Kidney capillary endothelial cell (primary cell): ENCODE results near the gene EIF5.

Experiments used
- DNase-seq: peaks from one replicate; pipeline ENCODE4 v3.0.0-alpha.2; 2018; ENCODE audit warnings: low spot score

Gene EIF5

DNA sequence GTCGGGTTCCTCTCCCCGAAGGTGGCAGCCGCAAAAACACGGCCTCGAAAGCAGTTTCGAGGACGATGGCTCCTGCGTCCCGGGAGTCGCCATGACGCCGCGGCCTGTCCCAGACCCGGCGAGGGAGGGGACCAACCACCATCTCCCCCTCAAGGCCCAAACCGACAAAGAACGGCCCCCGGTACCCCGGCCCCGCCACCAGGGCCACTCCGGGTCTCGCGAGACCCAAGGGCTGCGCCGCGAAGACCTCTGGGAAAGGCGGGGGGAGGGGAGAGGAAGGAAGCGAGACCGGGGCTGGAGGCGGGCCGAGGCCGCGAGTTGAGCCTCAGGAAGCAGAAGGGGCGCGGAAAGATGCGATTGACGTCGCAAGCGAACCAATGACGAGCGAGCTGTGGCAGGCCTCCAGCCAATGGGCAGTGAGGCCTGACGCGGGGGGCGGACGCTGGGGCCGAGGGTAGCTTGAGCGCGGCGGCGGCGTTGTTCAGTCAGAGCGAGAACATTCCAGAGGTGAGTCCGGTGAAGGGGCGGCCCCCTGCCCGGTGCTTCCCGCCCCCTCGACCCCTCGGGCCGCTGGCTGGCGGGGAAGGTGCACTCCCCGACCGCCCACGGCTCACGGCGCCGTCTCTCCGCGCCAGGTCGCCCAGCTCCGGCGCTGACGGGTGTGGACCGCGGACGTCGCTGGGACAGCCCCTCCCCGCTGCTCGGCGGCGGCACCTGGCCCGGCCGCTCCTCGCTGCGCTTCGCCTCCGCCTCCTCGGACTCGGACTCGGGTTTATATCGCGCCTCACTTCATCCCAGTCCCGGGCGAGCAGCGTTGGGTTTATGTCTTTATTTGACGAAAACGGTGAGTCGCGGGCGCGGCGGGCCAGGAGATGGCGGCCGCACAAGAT lies at the start of gene EIF5:
Gene EIF5, plus strand, starts transcription at position 484 of the 890 bp plus-strand sequence. CDS start 1,624 bp downstream, outside the sequence.
- DNase-seq = peak; percentile 97

DNA sequence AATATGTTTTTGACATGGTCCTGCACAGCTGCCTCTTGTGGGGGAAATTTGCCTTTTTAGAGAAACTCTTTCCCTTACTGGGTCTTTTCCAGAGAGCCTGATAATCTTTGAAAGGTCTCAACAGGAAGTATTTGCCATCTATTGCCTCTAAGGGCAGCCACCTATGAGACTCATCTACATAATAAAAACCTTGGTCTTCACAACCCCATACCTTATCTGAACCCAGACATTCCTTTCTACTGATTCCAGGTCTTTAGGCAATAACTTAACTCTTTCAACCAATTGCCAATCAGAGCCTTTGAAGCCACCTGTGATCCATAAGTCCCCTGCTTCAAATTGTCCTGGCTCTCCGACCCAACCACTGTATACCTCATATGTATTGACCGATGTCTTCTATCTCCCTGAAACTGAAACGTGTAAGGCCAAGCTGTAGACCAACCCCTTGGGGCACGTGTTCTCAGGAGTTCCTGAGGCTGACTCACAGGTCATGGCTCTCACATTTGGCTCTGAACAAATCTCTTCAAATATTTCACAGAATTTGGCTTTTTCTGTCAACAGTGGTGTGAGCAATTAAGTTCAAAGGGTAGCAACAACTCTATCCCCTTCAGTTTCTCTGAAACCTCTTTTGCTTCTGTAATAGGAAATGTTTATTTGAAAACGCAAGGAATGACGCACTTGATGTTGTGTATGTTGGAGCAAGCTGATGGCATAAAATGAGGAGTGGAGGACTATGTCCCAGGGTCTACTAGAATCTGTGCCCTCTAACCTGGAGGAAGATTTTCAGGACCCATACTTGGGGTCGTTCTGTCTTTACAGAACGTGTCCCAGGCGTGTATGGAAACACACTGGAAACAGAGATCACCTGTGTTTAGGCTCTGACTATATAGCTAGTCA lies 49.2 kb upstream of the EIF5 start:
- DNase-seq = no peak

DNA sequence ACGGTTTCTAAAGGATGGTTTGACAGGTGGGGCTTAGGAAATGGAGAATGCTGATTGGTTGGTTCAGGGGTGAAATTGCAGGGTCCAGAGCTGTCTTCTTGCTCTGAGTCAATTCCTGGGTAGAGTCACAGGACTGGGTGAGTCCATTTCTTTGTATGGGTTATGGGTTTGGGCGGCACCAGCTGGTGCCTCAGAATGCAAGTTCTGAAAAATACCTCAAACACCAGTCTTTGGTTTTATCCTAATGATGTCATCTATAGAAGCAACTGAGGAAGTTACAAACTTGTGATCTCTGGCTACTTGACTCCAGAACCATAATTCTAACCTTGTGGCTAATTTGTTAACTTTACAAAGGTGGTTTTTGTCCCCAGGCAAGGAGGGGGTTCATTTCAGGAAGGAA lies 47.6 kb upstream of the EIF5 start:
- DNase-seq = no peak

DNA sequence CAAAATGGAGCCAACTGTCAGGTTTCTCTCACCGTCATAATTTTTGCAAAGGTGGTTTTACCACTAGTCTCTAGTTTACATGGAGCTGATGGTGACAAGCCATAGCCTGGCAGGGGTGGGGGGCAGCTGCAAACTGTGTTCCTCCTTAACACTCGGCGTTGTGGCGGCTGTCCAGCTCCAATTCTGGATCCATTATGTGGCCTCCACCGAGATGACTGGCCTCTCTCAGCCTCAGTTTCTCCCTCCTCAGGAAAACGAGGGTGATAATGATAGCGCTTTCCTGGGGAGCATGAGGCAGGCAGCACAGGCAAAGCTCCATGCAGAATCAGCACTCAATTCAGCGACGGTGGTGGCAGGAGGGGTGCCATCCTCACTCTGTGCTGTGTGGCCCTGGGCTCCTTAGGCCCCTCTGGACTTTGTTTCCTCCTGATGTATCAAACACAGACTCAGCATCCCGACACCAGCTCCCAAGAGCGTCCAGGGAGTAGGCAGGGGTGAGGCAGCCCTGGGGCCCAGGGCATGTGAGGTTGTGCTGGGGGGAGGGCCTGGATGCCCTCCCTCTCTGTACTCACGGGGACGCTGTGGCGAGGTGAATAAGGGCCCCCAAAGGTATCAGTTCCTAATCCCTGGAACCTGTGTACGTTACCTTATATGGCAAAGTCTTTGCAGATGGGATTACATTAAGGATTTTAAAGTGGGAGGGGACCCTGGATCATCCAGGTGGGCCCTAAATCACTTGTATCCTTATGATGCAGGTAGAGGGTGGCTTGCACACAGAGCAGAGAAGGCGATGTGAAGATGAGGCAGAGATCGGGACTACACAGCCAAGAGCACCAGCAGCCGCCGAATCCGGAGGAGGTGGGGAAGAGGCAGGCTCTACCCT lies 46.8 kb upstream of the EIF5 start:
- DNase-seq = no peak

DNA sequence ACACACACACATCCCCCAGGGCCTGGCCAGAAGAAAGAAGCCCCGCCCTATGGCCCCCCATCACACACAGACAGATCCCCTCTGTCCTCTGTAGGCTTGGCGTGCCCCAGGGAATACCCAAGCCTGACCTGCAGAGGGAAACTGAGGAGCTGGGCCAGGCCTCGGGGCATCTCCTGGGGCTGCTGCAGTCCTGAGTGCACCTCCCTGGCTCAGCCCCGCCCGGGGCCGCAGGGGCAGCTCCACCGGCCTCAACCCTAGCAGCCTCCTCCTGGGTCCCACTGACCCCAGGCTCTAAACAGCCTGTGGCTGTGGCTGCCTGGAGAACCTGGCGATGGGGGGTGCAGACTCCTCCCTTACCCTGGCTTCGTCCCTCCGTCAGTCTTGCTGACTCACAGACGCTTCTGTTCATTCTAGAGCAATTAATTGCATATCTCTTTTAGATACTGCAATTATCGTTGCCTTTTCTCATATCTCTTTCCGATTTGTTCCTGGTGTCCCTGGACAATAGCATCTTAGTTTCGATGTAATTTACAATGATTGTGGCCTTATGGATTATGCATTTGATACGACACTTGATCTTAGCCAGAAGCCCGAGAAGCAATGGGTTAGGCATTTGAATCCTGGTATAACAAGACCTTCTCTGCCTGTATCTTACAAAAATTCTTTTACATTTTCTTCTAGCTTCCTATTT lies 45.8 kb upstream of the EIF5 start:
- no peak for DNase-seq

DNA sequence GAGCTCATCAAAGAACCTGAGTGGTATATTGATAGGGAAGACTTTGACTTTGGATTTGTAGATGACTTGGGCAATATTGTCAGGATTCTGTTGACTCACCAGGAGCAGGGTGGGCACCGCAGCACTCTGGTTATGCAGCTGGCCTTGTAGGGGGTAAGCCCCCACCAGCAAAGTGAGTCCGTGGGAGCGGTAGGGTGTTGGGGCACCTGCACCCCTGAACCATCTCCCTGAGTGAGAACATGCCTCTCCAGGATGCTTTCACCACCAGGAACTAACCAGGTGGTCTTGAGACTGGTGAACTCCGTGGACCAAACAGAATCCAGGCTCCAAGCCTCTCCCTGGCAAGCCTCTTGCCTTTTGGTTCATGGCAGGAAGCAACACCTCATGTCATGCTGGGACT lies 44.0 kb upstream of the EIF5 start:
- no peak for DNase-seq

DNA sequence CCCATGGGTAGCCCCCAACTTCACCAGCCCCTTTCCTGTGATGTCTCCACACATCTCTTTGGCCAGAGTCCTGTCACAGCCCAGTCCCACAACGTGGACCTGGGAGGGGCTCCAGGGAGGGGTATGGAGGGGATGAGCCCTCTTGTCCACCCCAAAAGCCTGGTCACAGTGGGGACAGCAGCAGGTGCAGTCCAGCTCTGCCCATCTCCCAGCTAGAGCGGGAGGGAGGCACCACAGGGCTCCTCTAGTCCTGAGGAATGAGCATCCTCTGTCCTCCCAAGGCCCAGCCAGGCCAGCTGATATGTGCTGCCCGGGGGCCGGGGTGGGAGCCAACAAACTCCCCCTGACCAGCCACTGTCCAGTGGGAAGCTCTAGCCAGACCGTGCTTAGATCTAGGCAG lies 43.5 kb upstream of the EIF5 start:
- DNase-seq = no peak

DNA sequence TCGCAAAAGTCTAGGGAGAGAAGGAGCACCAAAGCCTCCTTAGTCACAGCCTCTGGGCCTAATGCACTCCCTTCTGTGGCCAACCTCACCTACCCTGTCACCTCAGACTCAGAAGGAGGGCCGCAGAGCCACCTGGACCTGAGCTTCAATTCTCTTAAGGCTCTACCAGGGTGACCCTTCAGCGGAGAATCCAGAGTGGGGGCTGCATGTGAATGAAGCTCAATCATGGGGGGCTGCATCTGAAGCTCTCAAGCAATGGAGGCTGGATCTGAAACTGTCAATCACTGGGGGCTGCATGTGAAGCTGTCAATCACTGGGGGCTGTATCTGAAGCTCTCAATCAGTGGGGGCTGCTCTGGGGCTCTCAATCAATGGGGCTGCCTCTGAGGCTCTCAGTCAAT lies 43.1 kb upstream of the EIF5 start:
- DNase-seq = no peak

DNA sequence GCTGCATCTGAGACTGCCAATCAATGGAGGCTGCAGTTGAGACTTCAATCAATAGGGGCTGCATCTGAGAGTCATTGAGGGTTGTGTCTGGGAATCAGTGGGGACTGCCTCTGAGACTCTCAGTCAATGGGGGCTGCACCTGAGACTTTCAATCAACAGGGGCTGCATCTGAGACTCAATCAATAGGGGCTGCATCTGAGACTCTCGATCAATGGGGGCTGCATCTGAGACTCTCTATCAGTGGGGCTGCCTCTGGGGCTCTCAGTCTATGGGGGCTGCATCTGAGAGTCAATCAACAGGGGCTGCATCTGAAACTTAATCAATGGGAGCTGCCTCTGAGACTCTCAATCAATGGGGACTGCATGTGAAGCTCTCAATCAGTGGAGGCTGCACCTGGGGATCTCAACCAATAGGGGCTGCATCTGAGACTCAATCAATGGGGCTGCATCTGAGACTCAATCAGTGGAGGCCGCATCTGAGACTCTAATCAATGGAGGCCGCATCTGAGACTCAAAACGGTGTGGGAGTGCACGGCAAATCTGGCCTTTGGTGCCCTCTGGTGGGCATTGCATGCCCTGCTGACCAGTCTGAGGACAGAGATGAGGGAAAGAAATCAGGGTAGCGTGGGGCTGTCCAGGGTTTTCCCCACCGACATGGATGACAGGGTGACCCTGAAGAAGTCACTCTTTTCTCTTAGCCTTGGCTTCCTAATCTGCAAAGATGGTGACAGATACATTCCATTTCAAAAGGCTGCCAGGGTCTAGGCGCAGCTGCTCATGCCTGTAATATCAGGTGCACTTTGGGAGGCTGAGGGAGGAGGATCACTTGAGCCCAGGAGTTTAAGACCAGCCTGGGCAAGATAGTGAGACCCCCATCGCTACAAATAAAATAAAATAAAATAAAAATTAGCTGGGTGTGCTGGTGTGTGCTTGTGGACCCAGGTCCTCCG lies 41.3 kb upstream of the EIF5 start:
- DNase-seq = peak; percentile 64

DNA sequence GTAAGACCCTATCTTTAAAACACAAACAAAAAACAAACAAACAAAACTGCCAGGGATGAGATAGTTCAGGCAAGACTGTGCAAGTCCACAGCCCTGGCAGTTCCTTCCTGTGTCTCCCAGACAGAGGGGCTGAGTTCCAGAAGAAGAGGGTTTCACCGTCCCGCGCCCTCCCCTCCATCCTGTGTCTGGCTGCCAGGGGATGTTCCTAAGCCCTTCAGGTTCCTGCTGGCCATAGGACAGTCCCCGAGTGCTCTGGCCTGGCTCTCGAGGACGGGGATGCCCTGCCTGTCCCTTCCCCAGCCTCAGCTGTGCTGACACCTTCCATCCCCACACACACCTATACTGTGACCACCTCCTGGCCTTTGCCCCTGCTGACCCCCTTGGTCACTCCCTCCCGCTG lies 40.6 kb upstream of the EIF5 start:
- DNase-seq = no peak

DNA sequence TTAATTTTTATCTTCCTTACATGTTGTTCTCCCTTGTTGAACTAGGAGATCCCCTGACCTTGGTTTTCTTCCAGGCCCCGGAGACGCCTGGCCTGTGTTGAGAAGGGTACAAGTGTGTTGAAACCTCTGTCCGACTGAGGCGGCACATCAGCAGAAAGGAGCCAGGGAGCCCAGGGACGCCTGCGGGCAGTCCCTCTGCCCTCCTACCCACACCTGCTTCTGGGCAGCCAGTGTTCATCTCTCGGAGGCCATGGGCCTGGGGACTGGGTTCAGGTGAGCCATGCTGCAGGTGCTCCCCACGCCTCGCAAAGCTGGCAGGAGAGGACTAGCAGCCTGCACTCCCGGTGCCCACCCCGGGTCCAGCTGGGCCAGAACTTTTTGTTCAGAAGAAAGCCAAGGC lies 39.9 kb upstream of the EIF5 start:
- DNase-seq = no peak

DNA sequence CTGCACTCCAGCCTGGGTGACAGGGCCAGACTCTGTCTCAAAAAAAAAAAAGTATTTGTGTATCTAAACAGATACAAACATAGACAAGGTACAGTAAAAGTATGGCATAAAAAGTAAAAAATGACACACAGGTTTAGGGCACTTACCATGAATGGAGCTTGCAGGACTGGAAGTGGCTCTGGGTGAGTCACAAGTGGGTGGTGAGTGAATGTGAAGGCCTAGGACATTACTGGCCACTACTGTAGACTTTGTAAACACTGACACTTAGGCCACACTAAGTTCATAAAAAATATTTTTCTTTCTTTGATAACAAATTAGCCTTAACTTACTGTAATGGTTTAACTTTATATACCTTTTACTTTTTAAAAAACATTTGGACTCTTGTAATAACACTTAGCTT lies 38.0 kb upstream of the EIF5 start:
- DNase-seq = peak; percentile 44

DNA sequence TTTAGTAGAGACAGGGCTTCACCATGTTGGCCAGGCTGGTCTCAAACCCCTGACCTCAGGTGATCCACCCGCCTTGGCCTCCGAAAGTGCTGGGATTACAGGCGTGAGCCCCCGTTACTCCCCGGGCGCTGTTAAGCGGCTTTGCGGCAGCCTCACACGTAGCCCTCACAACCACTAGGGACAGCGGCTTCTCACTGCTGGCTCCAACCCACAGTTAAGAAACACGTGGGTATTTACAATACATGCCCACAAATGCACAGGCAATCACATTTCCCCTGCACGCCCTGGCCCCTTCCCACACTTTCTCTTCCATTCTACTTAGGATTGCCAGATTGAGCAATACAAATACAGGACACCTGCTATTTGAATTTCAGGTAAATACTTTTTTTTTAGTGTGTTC lies 37.0 kb upstream of the EIF5 start:
- no peak for DNase-seq

DNA sequence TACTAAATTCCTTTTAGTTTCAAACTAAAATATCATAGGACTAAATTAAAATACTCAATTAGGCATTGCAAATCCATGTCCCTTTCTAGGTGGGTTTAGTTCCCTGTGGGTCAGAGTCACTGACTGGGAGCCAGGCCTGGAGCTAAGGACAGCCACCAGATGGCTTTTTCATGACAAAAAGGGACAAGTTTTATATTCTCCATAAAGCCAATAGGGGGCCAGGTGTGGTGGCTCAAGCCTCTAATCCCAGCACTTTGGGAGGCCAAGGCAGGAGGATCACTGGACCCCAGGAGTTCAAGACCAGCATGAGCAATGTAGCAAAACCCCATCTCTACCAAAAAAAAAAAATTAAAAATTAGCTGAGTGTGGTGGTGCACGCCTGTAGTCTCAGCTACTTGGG lies 35.4 kb upstream of the EIF5 start:
- no peak for DNase-seq

DNA sequence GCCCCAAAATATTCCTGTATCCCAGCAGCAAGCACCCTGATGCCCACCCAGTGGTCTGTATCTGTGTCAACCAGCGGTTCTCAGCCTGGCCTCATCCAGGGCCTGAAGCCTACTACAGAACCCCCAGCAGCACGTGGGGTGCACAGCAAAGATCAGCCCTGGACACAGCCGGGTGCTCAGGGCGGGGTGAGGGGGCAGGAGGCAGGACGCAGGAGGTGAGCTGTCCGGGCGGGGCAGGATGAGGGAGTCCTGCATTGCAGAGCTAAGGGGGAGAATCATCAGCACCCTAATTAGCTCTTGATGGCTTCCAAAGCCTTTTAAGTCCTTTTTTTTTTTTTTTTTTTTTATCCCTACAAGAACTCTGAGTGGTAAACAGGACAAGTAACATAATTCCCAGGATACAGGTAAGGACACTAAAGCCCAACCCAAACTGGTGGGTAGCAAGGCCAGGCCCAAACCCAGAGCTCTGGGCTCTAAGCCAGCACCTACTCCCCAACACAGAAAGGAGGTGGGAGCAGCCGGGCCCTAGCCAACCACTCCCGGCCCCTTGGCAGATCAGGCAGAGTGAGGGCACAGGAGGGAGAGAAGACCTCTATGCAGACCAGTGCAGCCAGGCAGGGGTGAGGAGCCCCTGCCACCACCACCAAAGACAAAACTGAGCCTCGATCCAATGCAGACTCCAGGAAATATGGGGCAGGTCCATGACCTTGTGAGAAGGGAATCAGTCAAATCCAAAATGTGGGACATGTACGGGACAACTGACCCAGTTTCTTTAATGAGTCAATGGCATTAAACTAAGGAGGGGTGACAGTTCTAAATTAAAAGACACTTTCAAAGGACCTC lies 32.3 kb upstream of the EIF5 start:
- no peak for DNase-seq

DNA sequence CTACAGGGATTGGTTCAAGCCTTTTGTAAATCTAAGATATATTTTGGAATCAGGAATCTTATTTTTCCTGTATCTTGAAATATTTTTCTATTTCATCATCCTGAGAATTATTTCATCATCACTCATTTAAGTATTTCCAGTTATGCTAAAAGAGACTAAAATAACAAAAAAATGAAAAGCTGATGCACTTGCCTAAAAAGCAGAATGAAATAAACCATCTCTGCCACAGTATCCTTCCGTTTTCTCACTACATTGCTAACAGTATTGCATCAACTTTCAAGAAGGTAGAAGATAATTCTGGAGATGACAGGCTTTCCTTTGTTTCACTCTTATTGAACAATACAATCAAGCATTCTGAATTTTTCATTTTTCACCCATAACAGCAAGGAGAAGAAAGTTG lies 31.1 kb upstream of the EIF5 start:
- no peak for DNase-seq

DNA sequence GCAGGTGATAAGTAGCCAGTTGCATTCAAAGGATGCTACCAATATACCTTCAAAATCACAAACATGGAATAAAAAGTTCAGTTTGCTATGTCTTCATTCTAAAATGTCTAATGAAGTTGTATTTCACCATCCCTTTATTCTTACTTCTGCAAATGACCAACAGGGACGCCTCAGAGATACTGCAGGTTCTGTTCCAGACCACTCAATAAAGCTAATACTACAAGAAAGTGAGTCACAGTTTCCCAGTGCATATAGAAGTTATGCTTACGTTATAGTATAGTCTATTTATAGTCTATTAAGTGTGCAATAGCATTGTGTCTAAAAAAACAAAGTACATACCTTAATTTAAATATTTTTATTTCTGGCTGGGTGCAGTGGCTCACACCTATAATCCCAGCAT lies 29.3 kb upstream of the EIF5 start:
- DNase-seq = no peak

DNA sequence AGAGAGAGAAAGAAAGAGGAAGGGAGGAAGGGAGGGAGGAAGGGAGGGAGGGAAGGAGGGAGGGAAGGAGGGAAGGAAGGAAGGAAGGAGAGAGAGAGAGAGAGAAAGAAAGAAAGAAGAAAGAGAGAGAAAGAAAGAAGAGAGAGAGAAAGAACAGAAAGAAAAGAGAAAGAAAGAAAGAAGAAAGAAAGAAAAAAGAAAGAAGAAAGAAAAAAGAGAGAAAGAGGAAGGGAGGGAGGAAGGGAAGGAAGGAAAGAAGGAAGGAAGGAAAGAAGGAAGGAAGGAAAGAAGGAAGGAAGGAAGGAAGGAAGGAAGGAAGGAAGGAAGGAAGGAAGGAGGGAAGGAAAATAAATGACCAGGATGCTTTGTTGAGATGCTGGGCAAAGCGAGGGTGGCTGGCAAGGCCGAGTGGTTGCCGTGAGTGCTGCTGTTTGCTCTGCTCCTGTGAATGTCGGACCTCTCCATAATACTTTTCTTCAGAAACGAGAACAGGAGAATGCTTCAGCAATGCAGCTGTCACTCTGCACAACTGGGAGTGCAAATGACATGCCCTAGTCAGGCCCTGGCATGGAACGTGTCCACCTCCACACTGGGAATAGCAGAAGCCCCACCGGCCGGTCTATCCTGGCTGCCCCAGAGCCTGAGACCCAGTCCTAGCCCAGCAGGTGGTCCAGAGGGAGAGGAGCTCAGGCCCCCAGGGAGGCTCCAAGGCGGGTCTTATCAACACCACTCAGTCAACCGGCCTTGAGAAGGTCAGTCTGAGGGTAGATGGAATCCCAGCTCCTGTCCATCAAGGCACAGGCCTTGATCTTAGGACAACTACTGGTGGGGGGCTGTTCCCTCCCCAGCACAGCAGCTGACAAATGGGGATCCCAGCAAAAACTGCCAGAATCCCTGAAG lies 25.1 kb upstream of the EIF5 start:
- no peak for DNase-seq
